Left ventricle myocardium superior (tissue), 1 donor: ENCODE measurements around the gene C11orf52. TPM values are rescaled to one million over a fixed set of nuclear protein-coding genes. Genes with fewer than 3 reads are reported as not detected.
A peak's percentile ranks its signal among the peaks of the same experiment; 100 is the strongest.
"Not testable (repeated sequence)": the region's sequence is repeated elsewhere in the genome, so short reads cannot be mapped to it uniquely, and the experiment has no call there.

ENCODE experiments used
- ATAC-seq: fragments of 200-7000 bp; cut with Tn5 transposase; one replicate; pipeline ENCODE4 v1.9.1; 2020; ENCODE audit warnings: mild to moderate bottlenecking, moderate library complexity
- DNase-seq: peaks from one replicate; pipeline ENCODE4 v3.0.0-alpha.2; 2020
- intact Hi-C: fragments of 100-400 bp; cut with micrococcal nuclease; formaldehyde crosslinking; loops from one replicate; pipeline ENCODE4 v1.11.0; 2022
- total RNA-seq: library from RNA; stranded (reverse); fragmentation: NEBNext Ultra II Directional; extraction: Animal tissue kit (Norgen Biotek cat#: 25700); gene quantifications from one replicate; pipeline ENCODE4 v1.2.1, GENCODE V29; 2021
- donor health status: DM: no; HTN: yes; CAD: no; lungs with severe emphysema.

C11orf52 gene
- total RNA-seq, 1 donor from 2014 or later, result 1.0 TPM

GRCh38 chr11:111932611-111932950, 13.9 kb downstream of the C11orf52 start:
- DNase-seq (no peak), ATAC-seq (no peak)
- intact Hi-C loops, result loop anchor here (5.0 kb wide), 2 partner anchors 50 to 90 kb away; no protein-coding TSS in a partner anchor

DNA sequence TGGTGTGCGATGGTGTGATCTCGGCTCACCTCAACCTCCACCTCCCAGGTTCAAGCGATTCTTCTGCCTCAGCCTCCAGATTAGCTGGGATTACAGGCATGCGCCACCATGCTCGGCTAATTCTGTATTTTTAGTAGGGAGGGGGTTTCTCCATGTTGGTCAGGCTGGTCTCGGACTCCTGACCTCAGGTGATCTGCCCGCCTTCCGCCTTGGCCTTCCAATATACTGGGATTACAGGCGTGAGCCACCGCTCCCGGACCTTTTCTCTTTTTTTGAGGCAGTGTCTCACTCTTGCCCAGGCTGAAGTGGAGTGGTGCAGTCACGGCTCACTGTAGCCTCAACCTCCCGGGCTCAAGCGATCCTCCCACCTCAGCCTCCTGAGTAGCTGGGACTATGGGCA, 14.5 kb downstream of the C11orf52 start:
- DNase-seq, result not testable (repeated sequence)

DNA sequence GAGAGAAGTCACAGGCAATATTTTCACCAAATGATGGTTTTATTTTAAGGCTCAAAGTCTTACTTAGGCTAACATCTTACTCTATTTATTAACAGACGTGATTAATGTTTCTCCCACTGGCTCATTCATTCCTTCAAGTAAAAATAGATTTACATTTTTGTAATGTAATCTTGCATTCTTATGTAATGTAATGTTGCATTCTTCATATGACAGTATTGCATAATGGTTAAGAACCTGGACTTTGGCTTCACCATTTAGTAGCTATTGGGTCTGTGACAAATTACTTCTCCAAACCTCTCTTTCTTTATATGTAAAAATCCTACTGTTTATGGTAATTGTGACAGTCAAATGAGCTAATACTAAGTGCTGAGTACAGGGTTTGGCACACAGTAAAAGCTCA, 15.2 kb downstream of the C11orf52 start:
- DNase-seq (no peak), ATAC-seq (no peak)
- intact Hi-C loops, result loop anchor here (5.0 kb wide), 2 partner anchors 48 to 88 kb away; no protein-coding TSS in a partner anchor

More for the DNA sequence above, 14.5 kb downstream of the C11orf52 start:
- ATAC-seq, result not testable (repeated sequence)
- intact Hi-C loops, result loop anchor here (5.0 kb wide), 2 partner anchors 49 to 89 kb away; no protein-coding TSS in a partner anchor

- DNase-seq, result no peak
- ATAC-seq, result no peak
- intact Hi-C loops, result loop anchor here (5.0 kb wide), 2 partner anchors 48 to 88 kb away; no protein-coding TSS in a partner anchor
Observed at GRCh38 chr11:111934306-111934705, 15.6 kb downstream of the C11orf52 start.

- intact Hi-C loops, result no loop called here
- DNase-seq, result no peak
- ATAC-seq, result no peak
Observed at GRCh38 chr11:111935317-111936039, 16.8 kb downstream of the C11orf52 start.

GRCh38 chr11:111936040-111936540, 17.4 kb downstream of the C11orf52 start:
- DNase-seq, result no peak
- intact Hi-C loops, result no loop called here
- ATAC-seq, result no peak

GRCh38 chr11:111937461-111937769, 18.7 kb downstream of the C11orf52 start:
- DNase-seq (no peak), ATAC-seq (no peak)
- intact Hi-C loops, result no loop called here

GRCh38 chr11:111937844-111938243, 19.1 kb downstream of the C11orf52 start:
- no peak for DNase-seq
- ATAC-seq, result peak; percentile 8
- intact Hi-C loops, result no loop called here

DNA sequence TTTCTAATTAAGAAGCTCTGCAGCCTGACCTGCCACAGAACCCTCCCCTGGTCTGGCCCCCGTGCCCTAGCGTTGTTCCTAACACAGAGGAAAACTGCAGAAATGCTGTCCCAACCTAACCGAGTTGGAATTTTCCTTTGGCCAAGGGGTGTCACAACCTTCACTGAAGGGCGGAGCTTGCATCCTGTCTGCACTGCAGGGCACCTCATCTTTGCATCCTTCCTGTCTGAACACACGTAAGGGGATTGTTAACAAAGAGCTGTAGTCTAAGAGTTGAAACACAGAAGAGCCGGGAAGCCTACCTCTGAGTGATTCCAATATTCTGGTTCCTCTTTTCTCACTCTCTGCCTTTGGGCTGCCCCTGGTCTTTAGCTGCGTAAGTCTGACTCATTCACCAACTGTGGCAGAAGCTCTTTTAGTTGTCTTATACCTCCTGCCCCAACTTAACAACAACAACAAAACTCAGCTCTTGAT, 20.0 kb downstream of the C11orf52 start:
- intact Hi-C loops, result no loop called here
- peak; percentile 3 for ATAC-seq
- no peak for DNase-seq

DNA sequence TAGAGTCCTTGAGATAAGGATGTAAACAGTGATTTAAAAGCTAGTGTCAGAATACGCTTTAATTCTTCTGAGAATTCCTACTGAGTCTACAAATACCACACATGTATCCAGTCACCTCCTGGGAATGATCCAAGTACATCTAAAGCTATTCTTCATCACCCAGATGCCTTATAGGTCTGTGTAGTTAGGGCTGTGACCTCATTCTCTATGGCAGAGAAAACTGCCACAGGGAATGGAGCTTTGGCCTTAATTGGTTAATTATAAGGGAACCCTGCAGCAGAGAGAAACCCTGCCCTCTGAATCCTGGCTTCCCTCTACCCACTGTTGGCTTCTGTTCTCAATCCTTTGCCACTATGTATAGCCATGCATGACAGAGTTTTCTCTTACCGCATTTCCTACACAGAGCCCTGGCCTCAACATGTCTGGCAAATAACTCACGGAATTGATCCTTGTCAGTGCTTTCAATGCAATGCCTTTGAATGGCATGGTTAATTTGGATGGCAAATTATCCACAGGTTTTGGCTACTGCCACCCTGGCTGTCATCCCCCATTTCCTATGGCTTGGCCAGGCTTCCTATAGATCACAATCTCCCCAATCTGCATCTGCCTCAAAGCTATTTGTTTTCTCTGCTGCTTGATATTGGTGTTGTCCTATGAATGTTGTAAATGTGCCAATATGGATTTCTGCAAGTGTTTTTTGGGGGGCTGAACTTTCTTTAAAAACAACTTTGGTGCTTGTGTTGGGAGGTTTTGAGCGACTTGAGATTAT, 21.3 kb downstream of the C11orf52 start:
- DNase-seq (no peak), ATAC-seq (no peak)
- intact Hi-C loops, result no loop called here

DNA sequence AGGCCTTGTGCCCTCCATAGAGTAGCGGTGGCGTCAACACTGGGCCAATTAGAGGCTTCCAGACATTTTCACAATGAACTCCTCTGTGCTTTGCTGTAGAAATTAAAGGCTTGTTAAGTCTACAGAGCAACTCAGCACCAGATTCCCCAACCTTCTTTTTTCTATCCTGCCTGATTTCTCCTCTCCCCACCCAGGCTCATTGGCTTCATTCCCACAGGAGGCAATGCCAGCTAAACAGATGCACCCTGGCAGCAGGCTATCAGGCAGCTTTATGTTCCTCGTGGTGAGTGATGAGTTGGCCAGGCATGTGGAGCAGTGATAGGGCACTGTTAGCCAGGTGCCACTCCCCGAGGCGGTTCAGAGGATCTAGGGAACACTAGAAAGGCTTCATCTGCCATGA, 23.2 kb downstream of the C11orf52 start:
- ATAC-seq, result peak; percentile 82
- intact Hi-C loops, result no loop called here

DNA sequence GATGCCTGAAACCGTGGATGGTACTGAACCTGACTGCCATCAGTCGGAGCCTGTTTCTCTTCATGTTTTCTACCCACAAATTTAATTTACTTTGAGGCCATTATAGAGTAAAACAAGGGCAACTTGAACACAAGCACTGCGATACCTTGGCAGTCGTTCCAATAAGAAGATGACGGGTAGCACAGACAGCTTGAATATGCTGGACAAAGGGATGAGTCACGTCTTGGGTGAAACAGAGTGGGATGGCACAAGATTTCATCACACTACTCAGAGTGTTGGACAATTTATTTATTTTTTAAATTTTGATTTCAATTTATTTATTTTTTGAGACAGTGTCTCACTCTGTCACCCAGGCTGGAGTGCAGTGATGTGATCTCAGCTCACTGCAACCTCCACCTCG, 24.1 kb downstream of the C11orf52 start:
- intact Hi-C loops, result no loop called here

More for the DNA sequence above, 23.2 kb downstream of the C11orf52 start:
- peak; percentile 70 for DNase-seq

GRCh38 chr11:111944139-111944538, 25.4 kb downstream of the C11orf52 start:
- ATAC-seq, result no peak

More for the DNA sequence above, 24.1 kb downstream of the C11orf52 start:
- DNase-seq (no peak), ATAC-seq (no peak)

DNA sequence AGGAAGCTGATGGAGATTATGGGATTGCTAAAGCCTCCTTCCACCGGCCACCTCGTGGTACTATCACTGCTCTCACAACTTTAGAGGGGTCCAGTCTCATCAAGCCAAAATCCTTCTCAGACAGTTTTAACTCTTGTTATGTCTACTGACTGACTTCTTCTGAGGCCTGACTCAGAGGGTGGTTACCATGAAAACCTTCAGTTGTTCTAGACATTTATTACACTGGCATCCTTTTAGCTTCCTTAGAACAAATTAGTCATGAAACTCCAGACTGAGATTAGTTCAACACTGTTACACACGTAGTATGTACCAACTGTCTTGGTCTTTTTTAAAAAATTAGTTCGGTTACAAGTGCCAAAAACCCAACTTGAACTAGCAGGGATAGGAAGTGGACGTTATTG, 25.9 kb downstream of the C11orf52 start:
- intact Hi-C loops, result no loop called here
- DNase-seq, result no peak
- ATAC-seq, result no peak

More at GRCh38 chr11:111944139-111944538, 25.4 kb downstream of the C11orf52 start:
- DNase-seq, result no peak
- intact Hi-C loops, result no loop called here

- DNase-seq, result no peak
- intact Hi-C loops, result no loop called here
- ATAC-seq, result no peak
Observed at GRCh38 chr11:111945198-111945597, 26.5 kb downstream of the C11orf52 start.

DNA sequence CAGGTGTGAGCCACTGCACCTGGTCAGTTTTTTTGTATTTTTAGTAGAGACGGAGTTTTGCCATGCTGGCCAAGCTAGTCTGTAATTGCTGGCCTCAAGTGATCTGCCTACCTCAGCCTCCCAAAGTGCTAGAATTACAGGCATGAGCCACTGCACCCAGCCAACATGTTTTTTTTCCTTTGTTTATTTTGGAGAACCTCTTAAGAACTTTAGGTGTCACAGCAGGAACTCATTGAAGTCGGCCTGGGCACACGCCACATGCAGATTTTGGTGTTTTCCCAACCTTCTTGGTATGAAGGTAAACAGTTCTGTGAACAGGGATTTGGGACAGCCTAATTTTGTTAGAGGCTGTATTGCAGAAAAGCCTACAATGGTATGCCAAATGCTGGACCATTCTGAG, 27.8 kb downstream of the C11orf52 start:
- intact Hi-C loops, result no loop called here
- no peak for ATAC-seq

DNA sequence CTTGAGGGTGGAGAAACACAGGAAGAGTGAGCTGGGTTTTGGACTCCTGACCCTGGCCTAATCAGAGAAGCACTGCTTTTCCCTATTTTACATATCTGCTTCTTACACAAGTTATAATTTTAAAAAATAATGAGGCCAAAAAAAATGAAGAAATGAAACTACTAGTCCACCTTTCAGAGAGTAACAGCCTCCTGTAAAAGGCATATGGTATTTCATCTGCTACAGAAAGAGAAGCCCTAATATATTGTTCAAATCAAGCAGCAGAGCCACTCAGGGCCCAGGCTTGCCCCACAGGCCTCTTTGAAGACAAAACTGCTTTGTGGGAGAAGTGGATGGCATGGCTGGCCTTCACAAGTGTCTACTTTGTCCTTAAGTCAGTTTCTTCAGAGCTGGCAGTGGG, 28.4 kb downstream of the C11orf52 start:
- ATAC-seq (no peak), DNase-seq (no peak)
- intact Hi-C loops, result no loop called here

More for the DNA sequence above, 27.8 kb downstream of the C11orf52 start:
- DNase-seq, result no peak

GRCh38 chr11:111949519-111950426, 31.1 kb downstream of the C11orf52 start:
- no peak for ATAC-seq
- no peak for DNase-seq
- intact Hi-C loops, result no loop called here

DNA sequence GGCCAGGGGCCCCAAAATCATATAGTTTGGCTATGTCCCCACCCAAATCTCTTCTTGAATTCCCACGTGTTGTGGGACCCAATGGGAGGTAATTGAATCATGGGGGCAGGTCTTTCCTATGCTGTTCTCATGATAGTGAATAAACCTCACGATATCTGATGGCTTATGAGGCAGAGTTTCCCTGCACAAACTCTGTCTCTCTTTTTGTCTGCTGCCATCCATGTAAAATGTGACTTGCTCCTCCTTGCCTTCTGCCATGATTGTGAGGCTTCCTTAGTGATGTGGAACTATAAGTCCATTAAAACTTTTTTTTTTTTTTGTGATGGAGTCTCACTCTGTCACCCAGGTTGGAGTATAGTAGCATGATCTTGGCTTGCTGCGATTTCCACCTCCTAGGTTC, 32.9 kb downstream of the C11orf52 start:
- intact Hi-C loops, result no loop called here
- DNase-seq (no peak), ATAC-seq (no peak)
